B cell (primary cell): ENCODE measurements around the gene CD200. TPM values are rescaled to one million over a fixed set of nuclear protein-coding genes. Genes with fewer than 3 reads are reported as not detected.

Source experiments
- ATAC-seq: fragments of 200-7000 bp; cut with Tn5 transposase; one replicate; pipeline ENCODE4 v1.10.0; 2021; ENCODE audit warnings: low read depth, mild to moderate bottlenecking, moderate number of reproducible peaks, moderate library complexity
- CTCF ChIA-PET: fragments of 350-600 bp; sonication (Branson Sonifier 250); formaldehyde crosslinking; loops from one replicate; lab custom pipeline; 2021; ENCODE audit warnings: antibody characterized with exemption, inconsistent platforms; lab: Charles Lee
- POLR2A ChIA-PET: fragments of 350-600 bp; sonication (Branson Sonifier 250); formaldehyde crosslinking; loops from one replicate; lab custom pipeline; 2021; ENCODE audit warnings: antibody characterized with exemption; lab: Charles Lee
- DNase-seq: peaks from one replicate; pipeline ENCODE4 v3.0.0; 2013
- H2AFZ ChIP-seq: 2 replicates; pipeline ENCODE4 v1.6.1; 2012; ENCODE audit warnings: mild to moderate bottlenecking, low read depth, low read length; ENCODE audit not compliant: insufficient read depth, poor library complexity, severe bottlenecking
- H3K27ac ChIP-seq, 2 donors: 1 replicate in 1 of 2; 2 replicates in 1 of 2; pipeline ENCODE4 v1.5.1; 2012 to 2013; ENCODE audit warnings: low read length in 2 of 2, mild to moderate bottlenecking in 2 of 2, moderate library complexity in 1 of 2
- H3K27me3 ChIP-seq, 4 experiments: fragments of 200-600 bp in 1 of 4; sonication (generic) in 1 of 4; replicated peaks in 1 of 4; 1 replicate in 2 of 4; 2 replicates in 2 of 4; pipeline versions ENCODE4 v1.6.1 to v1.7.0; 2013 to 2016; ENCODE audit warnings: low read length in 3 of 4, mild to moderate bottlenecking in 2 of 4, mixed read lengths in 1 of 4, moderate library complexity in 1 of 4; ENCODE audit not compliant: insufficient read depth in 4 of 4, control insufficient read depth in 3 of 4; ENCODE audit errors: control extremely low read depth in 1 of 4
- H3K36me3 ChIP-seq, 2 experiments: replicated peaks in 1 of 2; 1 replicate in 1 of 2; 2 replicates in 1 of 2; pipeline versions ENCODE4 v1.6.1 to v1.7.1; 2013; ENCODE audit warnings: low read length in 1 of 2; ENCODE audit not compliant: insufficient read depth in 2 of 2, control insufficient read depth in 1 of 2; ENCODE audit errors: control extremely low read depth in 1 of 2, extremely low read depth in 1 of 2
- H3K4me1 ChIP-seq, 2 donors: fragments of 200-600 bp in 1 of 2; sonication (generic) in 1 of 2; 1 replicate in 1 of 2; 2 replicates in 1 of 2; pipeline versions ENCODE4 v1.5.1 to v1.6.1; 2013 to 2017; ENCODE audit warnings: low read length in 2 of 2; ENCODE audit not compliant: control insufficient read depth in 2 of 2, insufficient read depth in 2 of 2
- H3K4me2 ChIP-seq: replicated peaks from 2 replicates; pipeline ENCODE3; 2012; ENCODE audit warnings: mild to moderate bottlenecking, low read depth, low read length; ENCODE audit not compliant: poor library complexity, severe bottlenecking
- H3K4me3 ChIP-seq, 5 experiments: fragments of 200-600 bp in 1 of 5; sonication (generic) in 1 of 5; 1 replicate in 3 of 5; 2 replicates in 2 of 5; pipeline versions ENCODE4 v1.5.1 to v1.7.0; 2011 to 2016; ENCODE audit warnings: low read length in 4 of 5, mild to moderate bottlenecking in 4 of 5, low read depth in 2 of 5, control low read depth in 1 of 5, moderate library complexity in 1 of 5; ENCODE audit not compliant: insufficient read depth in 1 of 5; ENCODE audit errors: control extremely low read depth in 1 of 5, extremely low read depth in 1 of 5
- H3K79me2 ChIP-seq: fragments of 200-600 bp; sonication (generic); one replicate; pipeline ENCODE4 v1.6.0; 2016; ENCODE audit warnings: low read length; ENCODE audit not compliant: control insufficient read depth, insufficient read depth
- H3K9ac ChIP-seq: fragments of 200-600 bp; sonication (generic); 2 replicates; pipeline ENCODE4 v1.6.1; 2017; ENCODE audit warnings: mild to moderate bottlenecking, low read length, moderate library complexity
- H3K9me3 ChIP-seq, 3 donors: one replicate each; pipeline versions ENCODE4 v1.6.1 to v1.7.1; 2013; ENCODE audit warnings: low read length in 2 of 3; ENCODE audit not compliant: control insufficient read depth in 2 of 3, insufficient read depth in 1 of 3; ENCODE audit errors: control extremely low read depth in 1 of 3
- H4K20me1 ChIP-seq: 2 replicates; pipeline ENCODE4 v1.6.0; 2012; ENCODE audit warnings: mild to moderate bottlenecking, low read length; ENCODE audit not compliant: insufficient read depth, control insufficient read depth, poor library complexity, severe bottlenecking
- H3K27ac Mint-ChIP-seq: one replicate; pipeline ENCODE4 v1.8.0; 2021; ENCODE audit warnings: mixed read lengths
- H3K27me3 Mint-ChIP-seq: one replicate; pipeline ENCODE4 v1.8.0; 2021; ENCODE audit warnings: mixed read lengths
- H3K4me1 Mint-ChIP-seq: one replicate; pipeline ENCODE4 v1.8.0; 2021; ENCODE audit warnings: mixed read lengths
- H3K4me3 Mint-ChIP-seq: one replicate; pipeline ENCODE4 v1.8.0; 2021; ENCODE audit warnings: mixed read lengths
- H3K9me3 Mint-ChIP-seq: one replicate; pipeline ENCODE4 v1.8.0; 2022; ENCODE audit warnings: mixed read lengths; ENCODE audit not compliant: insufficient read depth
- CTCF ChIP-seq: fragments of 200-600 bp; IDR thresholded peaks from one replicate; pipeline ENCODE4 v1.8.0; 2022; ENCODE audit warnings: antibody characterized with exemption, mild to moderate bottlenecking
- EZH2 ChIP-seq: IDR thresholded peaks from 2 replicates; pipeline ENCODE4 v1.6.1; 2012; ENCODE audit warnings: borderline replicate concordance, low read depth, mild to moderate bottlenecking, moderate library complexity, low read length; ENCODE audit not compliant: insufficient read depth, poor library complexity, severe bottlenecking
- whole genome bisulfite sequencing: methylation state at CpG from one replicate; pipeline ENCODE4 v1.1.5; 2013; ENCODE audit warnings: missing lambda C conversion rate; ENCODE audit not compliant: insufficient coverage; 5-methylcytosine and 5-hydroxymethylcytosine counted together
- intact Hi-C: fragments of 100-400 bp; cut with micrococcal nuclease; formaldehyde crosslinking; loops from one replicate; pipeline ENCODE4 v1.10.0; 2022
- polyA plus RNA-seq: library from polyadenylated mRNA; depleted of rRNA; stranded (reverse); fragments of >200 nt; gene quantifications from 2 replicates; pipeline ENCODE4 v1.2.3, GENCODE V29; 2012
- total RNA-seq, 2 donors: library from RNA; stranded (reverse); fragments of 120-200 nt in 1 of 2; gene quantifications; 1 replicate in 1 of 2; 2 replicates in 1 of 2; pipeline versions ENCODE4 v1.2.3 to v1.2.4, GENCODE V29; 2013 to 2022

The CD200 gene
- total and polyA plus RNA-seq, 2 donors (not counting 1 experiment from before 2014, with no cell fraction given) = 35.0 to 49.9 TPM

- TF ChIP-seq CTCF (no peak), EZH2 (no peak)
- POLR2A ChIA-PET = no interaction called here
- Histone ChIP-seq H4K20me1 (no peaks in the 10 kb centered on the region), H2AFZ (no peak overlapping the region), H3K79me2 (no peaks in the 10 kb centered on the region), H3K4me2 (no peak overlapping the region), H3K9ac (no peak overlapping the region), H3K4me1 (peaks cover 25 to 27% of the 10 kb centered on the region in 2 donors), H3K9me3 (peaks cover 0 to 11% (median 0%) of the 10 kb centered on the region in 3 donors), H3K36me3 (no peaks in the 10 kb centered on the region), H3K4me3 (no peak overlapping the region), H3K27ac (no peak overlapping the region), H3K27me3 (no peaks in the 10 kb centered on the region)
- intact Hi-C loops = no loop called here
- ATAC-seq (no peak), DNase-seq (no peak)
- WGBS = 91% methylated on average over 3 of the region's 3 CpGs
- Mint-ChIP-seq H3K9me3 (no peaks in the 10 kb centered on the region), H3K27me3 (no peaks in the 10 kb centered on the region), H3K4me3 (no peak overlapping the region), H3K27ac (no peak overlapping the region), H3K4me1 (peaks cover 36% of the 10 kb centered on the region)
- CTCF ChIA-PET = interaction anchor here (1.6 kb wide), 1 partner anchor 48 kb away, joined by 4 read pairs; no protein-coding TSS in a partner anchor
Observed at GRCh38 chr3:112411425-112411824, 78.5 kb downstream of the CD200 start.

Other genes starting within 250 kb of the CD200 start
- gene C3orf52, start 246.8 kb upstream of the CD200 start, total RNA-seq = 2.7 and 3.9 TPM in 2 replicates
- 0.18 and 0.23 TPM in 2 replicates for gene C3orf52, start 246.8 kb upstream of the CD200 start, polyA plus RNA-seq
- 12.6 and 14.9 TPM in 2 replicates for gene GCSAM, start 199.9 kb upstream of the CD200 start, total RNA-seq
- gene GCSAM, start 199.9 kb upstream of the CD200 start, polyA plus RNA-seq = 16.9 and 24.6 TPM in 2 replicates
- gene SLC9C1, start 38.9 kb upstream of the CD200 start, total RNA-seq = 0.41 and 0.49 TPM in 2 replicates
- 0.07 and 0.30 TPM in 2 replicates for gene SLC9C1, start 38.9 kb upstream of the CD200 start, polyA plus RNA-seq
- 91.6 and 101 TPM in 2 replicates for gene BTLA, start 166.3 kb downstream of the CD200 start, total RNA-seq
- gene BTLA, start 166.3 kb downstream of the CD200 start, polyA plus RNA-seq = 62.7 and 75.7 TPM in 2 replicates
- 48.8 and 54.9 TPM in 2 replicates for gene ATG3, start 228.8 kb downstream of the CD200 start, total RNA-seq
- 25.2 and 33.3 TPM in 2 replicates for gene ATG3, start 228.8 kb downstream of the CD200 start, polyA plus RNA-seq
- 32.1 and 34.9 TPM in 2 replicates for gene SLC35A5, start 228.9 kb downstream of the CD200 start, total RNA-seq
- 15.4 and 16.2 TPM in 2 replicates for gene SLC35A5, start 228.9 kb downstream of the CD200 start, polyA plus RNA-seq